B cell (primary cell): Measurements from ENCODE around the gene BCL11A. TPM values are rescaled to one million over a fixed set of nuclear protein-coding genes. Genes with fewer than 3 reads are reported as not detected.

Source experiments
- ATAC-seq: fragments of 200-7000 bp; cut with Tn5 transposase; one replicate; pipeline ENCODE4 v1.10.0; 2021; ENCODE audit warnings: low read depth, mild to moderate bottlenecking, moderate number of reproducible peaks, moderate library complexity
- CTCF ChIA-PET: fragments of 350-600 bp; sonication (Branson Sonifier 250); formaldehyde crosslinking; loops from one replicate; lab custom pipeline; 2021; ENCODE audit warnings: antibody characterized with exemption, inconsistent platforms; lab: Charles Lee
- POLR2A ChIA-PET: fragments of 350-600 bp; sonication (Branson Sonifier 250); formaldehyde crosslinking; loops from one replicate; lab custom pipeline; 2021; ENCODE audit warnings: antibody characterized with exemption; lab: Charles Lee
- DNase-seq: peaks from one replicate; pipeline ENCODE4 v3.0.0; 2013
- H2AFZ ChIP-seq: 2 replicates; pipeline ENCODE4 v1.6.1; 2012; ENCODE audit warnings: mild to moderate bottlenecking, low read depth, low read length; ENCODE audit not compliant: insufficient read depth, poor library complexity, severe bottlenecking
- H3K27ac ChIP-seq, 2 donors: 1 replicate in 1 of 2; 2 replicates in 1 of 2; pipeline ENCODE4 v1.5.1; 2012 to 2013; ENCODE audit warnings: low read length in 2 of 2, mild to moderate bottlenecking in 2 of 2, moderate library complexity in 1 of 2
- H3K27me3 ChIP-seq, 4 experiments: fragments of 200-600 bp in 1 of 4; sonication (generic) in 1 of 4; replicated peaks in 1 of 4; 1 replicate in 2 of 4; 2 replicates in 2 of 4; pipeline versions ENCODE4 v1.6.1 to v1.7.0; 2013 to 2016; ENCODE audit warnings: low read length in 3 of 4, mild to moderate bottlenecking in 2 of 4, mixed read lengths in 1 of 4, moderate library complexity in 1 of 4; ENCODE audit not compliant: insufficient read depth in 4 of 4, control insufficient read depth in 3 of 4; ENCODE audit errors: control extremely low read depth in 1 of 4
- H3K36me3 ChIP-seq, 2 experiments: replicated peaks in 1 of 2; 1 replicate in 1 of 2; 2 replicates in 1 of 2; pipeline versions ENCODE4 v1.6.1 to v1.7.1; 2013; ENCODE audit warnings: low read length in 1 of 2; ENCODE audit not compliant: insufficient read depth in 2 of 2, control insufficient read depth in 1 of 2; ENCODE audit errors: control extremely low read depth in 1 of 2, extremely low read depth in 1 of 2
- H3K4me1 ChIP-seq, 2 donors: fragments of 200-600 bp in 1 of 2; sonication (generic) in 1 of 2; 1 replicate in 1 of 2; 2 replicates in 1 of 2; pipeline versions ENCODE4 v1.5.1 to v1.6.1; 2013 to 2017; ENCODE audit warnings: low read length in 2 of 2; ENCODE audit not compliant: control insufficient read depth in 2 of 2, insufficient read depth in 2 of 2
- H3K4me2 ChIP-seq: replicated peaks from 2 replicates; pipeline ENCODE3; 2012; ENCODE audit warnings: mild to moderate bottlenecking, low read depth, low read length; ENCODE audit not compliant: poor library complexity, severe bottlenecking
- H3K4me3 ChIP-seq, 5 experiments: fragments of 200-600 bp in 1 of 5; sonication (generic) in 1 of 5; 1 replicate in 3 of 5; 2 replicates in 2 of 5; pipeline versions ENCODE4 v1.5.1 to v1.7.0; 2011 to 2016; ENCODE audit warnings: low read length in 4 of 5, mild to moderate bottlenecking in 4 of 5, low read depth in 2 of 5, control low read depth in 1 of 5, moderate library complexity in 1 of 5; ENCODE audit not compliant: insufficient read depth in 1 of 5; ENCODE audit errors: control extremely low read depth in 1 of 5, extremely low read depth in 1 of 5
- H3K79me2 ChIP-seq: fragments of 200-600 bp; sonication (generic); one replicate; pipeline ENCODE4 v1.6.0; 2016; ENCODE audit warnings: low read length; ENCODE audit not compliant: control insufficient read depth, insufficient read depth
- H3K9ac ChIP-seq: fragments of 200-600 bp; sonication (generic); 2 replicates; pipeline ENCODE4 v1.6.1; 2017; ENCODE audit warnings: mild to moderate bottlenecking, low read length, moderate library complexity
- H3K9me3 ChIP-seq, 3 donors: one replicate each; pipeline versions ENCODE4 v1.6.1 to v1.7.1; 2013; ENCODE audit warnings: low read length in 2 of 3; ENCODE audit not compliant: control insufficient read depth in 2 of 3, insufficient read depth in 1 of 3; ENCODE audit errors: control extremely low read depth in 1 of 3
- H4K20me1 ChIP-seq: 2 replicates; pipeline ENCODE4 v1.6.0; 2012; ENCODE audit warnings: mild to moderate bottlenecking, low read length; ENCODE audit not compliant: insufficient read depth, control insufficient read depth, poor library complexity, severe bottlenecking
- H3K27ac Mint-ChIP-seq: one replicate; pipeline ENCODE4 v1.8.0; 2021; ENCODE audit warnings: mixed read lengths
- H3K27me3 Mint-ChIP-seq: one replicate; pipeline ENCODE4 v1.8.0; 2021; ENCODE audit warnings: mixed read lengths
- H3K4me1 Mint-ChIP-seq: one replicate; pipeline ENCODE4 v1.8.0; 2021; ENCODE audit warnings: mixed read lengths
- H3K4me3 Mint-ChIP-seq: one replicate; pipeline ENCODE4 v1.8.0; 2021; ENCODE audit warnings: mixed read lengths
- H3K9me3 Mint-ChIP-seq: one replicate; pipeline ENCODE4 v1.8.0; 2022; ENCODE audit warnings: mixed read lengths; ENCODE audit not compliant: insufficient read depth
- EZH2 ChIP-seq: IDR thresholded peaks from 2 replicates; pipeline ENCODE4 v1.6.1; 2012; ENCODE audit warnings: borderline replicate concordance, low read depth, mild to moderate bottlenecking, moderate library complexity, low read length; ENCODE audit not compliant: insufficient read depth, poor library complexity, severe bottlenecking
- WGBS: methylation state at CpG from one replicate; pipeline ENCODE4 v1.1.5; 2013; ENCODE audit warnings: missing lambda C conversion rate; ENCODE audit not compliant: insufficient coverage; 5-methylcytosine and 5-hydroxymethylcytosine counted together
- intact Hi-C: fragments of 100-400 bp; cut with micrococcal nuclease; formaldehyde crosslinking; loops from one replicate; pipeline ENCODE4 v1.10.0; 2022
- polyA plus RNA-seq: library from polyadenylated mRNA; depleted of rRNA; stranded (reverse); fragments of >200 nt; gene quantifications from 2 replicates; pipeline ENCODE4 v1.2.3, GENCODE V29; 2012
- total RNA-seq, 2 donors: library from RNA; stranded (reverse); fragments of 120-200 nt in 1 of 2; gene quantifications; 1 replicate in 1 of 2; 2 replicates in 1 of 2; pipeline versions ENCODE4 v1.2.3 to v1.2.4, GENCODE V29; 2013 to 2022
- TF ChIP-seq, protein P1 (sequence below): fragments of 200-600 bp; IDR thresholded peaks from one replicate; pipeline ENCODE4 v1.8.0; 2022; ENCODE audit warnings: antibody characterized with exemption, mild to moderate bottlenecking

The BCL11A gene
- total and polyA plus RNA-seq, 2 donors (not counting 1 experiment from before 2014, with no cell fraction given), result 81.8 to 383 TPM

DNA sequence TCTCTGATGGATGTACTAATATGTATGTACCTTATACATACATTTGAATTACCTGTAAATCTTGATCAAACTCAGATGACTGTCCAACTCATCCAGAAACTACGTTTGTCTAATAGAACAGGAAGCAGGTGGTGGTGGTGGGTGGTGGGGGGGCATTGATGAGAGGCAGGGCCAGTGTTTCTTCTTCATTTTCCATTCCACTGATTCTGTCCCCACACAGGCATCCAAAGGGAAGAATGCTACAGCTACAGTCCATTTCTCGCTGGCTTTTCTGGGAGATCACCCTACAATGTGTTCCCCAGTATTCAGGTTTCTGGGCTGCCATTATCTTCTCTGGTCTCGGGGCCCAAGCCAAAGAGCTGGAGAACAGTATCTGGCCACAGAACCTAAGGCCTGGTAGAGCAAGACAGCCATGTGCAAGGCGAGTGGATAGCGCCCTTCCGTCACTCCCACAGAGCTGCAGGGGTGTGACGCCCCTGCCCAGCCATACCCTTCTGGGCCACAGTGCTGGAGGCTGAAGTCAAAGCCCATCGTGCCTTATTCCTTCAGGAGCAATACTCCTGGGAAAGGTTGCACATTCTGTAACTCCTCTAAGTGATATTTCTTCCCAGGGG lies 54.5 kb downstream of the BCL11A start:
- no peaks in the 10 kb centered on the region for H3K9me3 ChIP-seq
- Mint-ChIP-seq H3K4me1 (peaks cover 96% of the 10 kb centered on the region), H3K27ac (peak overlapping the region; percentile 88), H3K9me3 (no peaks in the 10 kb centered on the region), H3K4me3 (peak overlapping the region; percentile 74), H3K27me3 (no peaks in the 10 kb centered on the region)
- peak overlapping the region; percentile 66 for H3K4me2 ChIP-seq
- TF ChIP-seq EZH2, result no peak
- TF ChIP-seq, protein P1, sequence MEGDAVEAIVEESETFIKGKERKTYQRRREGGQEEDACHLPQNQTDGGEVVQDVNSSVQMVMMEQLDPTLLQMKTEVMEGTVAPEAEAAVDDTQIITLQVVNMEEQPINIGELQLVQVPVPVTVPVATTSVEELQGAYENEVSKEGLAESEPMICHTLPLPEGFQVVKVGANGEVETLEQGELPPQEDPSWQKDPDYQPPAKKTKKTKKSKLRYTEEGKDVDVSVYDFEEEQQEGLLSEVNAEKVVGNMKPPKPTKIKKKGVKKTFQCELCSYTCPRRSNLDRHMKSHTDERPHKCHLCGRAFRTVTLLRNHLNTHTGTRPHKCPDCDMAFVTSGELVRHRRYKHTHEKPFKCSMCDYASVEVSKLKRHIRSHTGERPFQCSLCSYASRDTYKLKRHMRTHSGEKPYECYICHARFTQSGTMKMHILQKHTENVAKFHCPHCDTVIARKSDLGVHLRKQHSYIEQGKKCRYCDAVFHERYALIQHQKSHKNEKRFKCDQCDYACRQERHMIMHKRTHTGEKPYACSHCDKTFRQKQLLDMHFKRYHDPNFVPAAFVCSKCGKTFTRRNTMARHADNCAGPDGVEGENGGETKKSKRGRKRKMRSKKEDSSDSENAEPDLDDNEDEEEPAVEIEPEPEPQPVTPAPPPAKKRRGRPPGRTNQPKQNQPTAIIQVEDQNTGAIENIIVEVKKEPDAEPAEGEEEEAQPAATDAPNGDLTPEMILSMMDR, result no peak
- POLR2A ChIA-PET, result interaction anchor here (0.7 to 2.4 kb wide), 2 partner anchors 29 to 51 kb away, joined by 10 to 12 read pairs; no protein-coding TSS in a partner anchor
- peak; percentile 77 for DNase-seq
- H2AFZ ChIP-seq, result no peak overlapping the region
- ATAC-seq, result peak; percentile 68
- intact Hi-C loops, result loop anchor here (1.0 to 5.0 kb wide), 2 partner anchors 15 to 147 kb away; no protein-coding TSS in a partner anchor
- H3K27me3 ChIP-seq, result no peaks in the 10 kb centered on the region
- WGBS, result 42% methylated on average over 7 of the region's 8 CpGs
- CTCF ChIA-PET, result interaction anchor here (0.8 to 2.8 kb wide), 13 partner anchors 9 to 162 kb away, joined by 3 to 11 read pairs (median 4); no protein-coding TSS in a partner anchor
- H3K36me3 ChIP-seq, result peaks cover 1 to 73% of the 10 kb centered on the region in 2 experiments
- peak overlapping the region; percentile 80 to 93 for H3K27ac ChIP-seq
- H3K4me1 ChIP-seq, result peaks cover 99% of the 10 kb centered on the region in 2 donors
- H3K9ac ChIP-seq, result peak overlapping the region; percentile 11
- H3K79me2 ChIP-seq, result peaks cover 100% of the 10 kb centered on the region
- H4K20me1 ChIP-seq, result peaks cover 74% of the 10 kb centered on the region
- H3K4me3 ChIP-seq, result peak overlapping the region in 1 of 5 experiments; percentile 22
